Astrocyte of the spinal cord (primary cell): ENCODE results near the gene MTHFS.
A peak's percentile ranks its signal among the peaks of the same experiment; 100 is the strongest.
"Not testable (repeated sequence)": the region's sequence is repeated elsewhere in the genome, so short reads cannot be mapped to it uniquely, and the experiment has no call there.

Experiments
- DNase-seq: peaks from one replicate; pipeline ENCODE4 v3.0.0; 2011; ENCODE audit warnings: low read depth, low spot score
- H3K4me3 ChIP-seq: 2 replicates; pipeline ENCODE4 v1.5.1; 2011; ENCODE audit warnings: low read depth, mild to moderate bottlenecking, low read length, moderate library complexity
- in situ Hi-C: cut with HindIII; loops from 2 replicates; pipeline ENCODE4 v1.10.0; 2017; ENCODE audit warnings: low sequenced_read_pairs
- TF ChIP-seq, protein P1 (sequence below): IDR thresholded peaks from 2 replicates; pipeline ENCODE4 v1.5.1; 2012; ENCODE audit warnings: low read depth, mild to moderate bottlenecking, low read length, inconsistent platforms

Gene MTHFS

DNA sequence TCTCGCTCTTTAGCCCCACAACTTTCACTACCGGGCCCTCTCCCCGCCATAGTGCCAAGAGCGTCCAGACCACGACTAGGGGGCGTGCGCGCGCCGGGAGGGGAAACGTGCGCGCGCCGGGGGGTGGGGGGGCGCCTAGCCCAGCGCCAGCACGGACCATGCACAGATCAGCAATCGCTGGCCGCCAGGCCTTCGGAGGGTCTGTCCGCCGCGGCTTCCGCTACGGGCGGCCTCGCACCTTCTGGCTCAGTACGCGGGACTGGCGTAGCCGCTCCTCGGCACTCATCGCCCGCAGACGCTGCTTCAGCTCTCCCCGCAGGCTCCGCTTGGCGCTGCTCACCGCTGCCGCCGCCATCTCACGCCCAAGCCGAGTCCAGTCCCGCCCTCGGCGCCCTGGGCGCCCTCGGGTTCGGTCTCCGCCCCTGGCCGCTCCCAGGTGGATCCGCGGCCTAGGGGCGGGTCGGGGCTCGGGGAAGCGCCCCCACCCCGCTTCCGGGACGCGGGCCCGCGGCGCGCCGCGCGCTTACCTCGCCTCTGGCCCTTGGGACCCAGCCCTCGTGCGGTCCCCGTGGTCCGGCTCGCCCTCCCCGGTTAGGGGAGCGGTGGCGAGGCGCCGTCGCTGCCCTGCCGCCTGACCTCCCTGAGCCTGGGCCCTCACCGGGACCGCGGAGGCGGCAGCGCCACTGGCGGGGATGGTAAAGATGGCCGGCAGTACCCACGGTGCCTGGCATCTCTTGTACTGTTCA is at the start of gene MTHFS:
Gene MTHFS, minus strand, starts transcription at position 381 of the 746 bp plus-strand sequence. Its CDS starts 26 bp downstream, at position 355.
- H3K4me3 ChIP-seq = peak within 1 kb of the TSS; percentile 49
- in situ Hi-C loops = no loop called here
- TF ChIP-seq, protein P1, sequence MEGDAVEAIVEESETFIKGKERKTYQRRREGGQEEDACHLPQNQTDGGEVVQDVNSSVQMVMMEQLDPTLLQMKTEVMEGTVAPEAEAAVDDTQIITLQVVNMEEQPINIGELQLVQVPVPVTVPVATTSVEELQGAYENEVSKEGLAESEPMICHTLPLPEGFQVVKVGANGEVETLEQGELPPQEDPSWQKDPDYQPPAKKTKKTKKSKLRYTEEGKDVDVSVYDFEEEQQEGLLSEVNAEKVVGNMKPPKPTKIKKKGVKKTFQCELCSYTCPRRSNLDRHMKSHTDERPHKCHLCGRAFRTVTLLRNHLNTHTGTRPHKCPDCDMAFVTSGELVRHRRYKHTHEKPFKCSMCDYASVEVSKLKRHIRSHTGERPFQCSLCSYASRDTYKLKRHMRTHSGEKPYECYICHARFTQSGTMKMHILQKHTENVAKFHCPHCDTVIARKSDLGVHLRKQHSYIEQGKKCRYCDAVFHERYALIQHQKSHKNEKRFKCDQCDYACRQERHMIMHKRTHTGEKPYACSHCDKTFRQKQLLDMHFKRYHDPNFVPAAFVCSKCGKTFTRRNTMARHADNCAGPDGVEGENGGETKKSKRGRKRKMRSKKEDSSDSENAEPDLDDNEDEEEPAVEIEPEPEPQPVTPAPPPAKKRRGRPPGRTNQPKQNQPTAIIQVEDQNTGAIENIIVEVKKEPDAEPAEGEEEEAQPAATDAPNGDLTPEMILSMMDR = peak; percentile 56
- DNase-seq = peak; percentile 69

GRCh38 chr15:79944622-79945021 is 47.8 kb upstream of the MTHFS start:
- DNase-seq = no peak
- TF ChIP-seq, protein P1 = no peak
- in situ Hi-C loops = no loop called here
- no peak overlapping the region for H3K4me3 ChIP-seq

GRCh38 chr15:79943820-79944219 is 47.0 kb upstream of the MTHFS start:
- TF ChIP-seq, protein P1 = no peak
- in situ Hi-C loops = no loop called here
- H3K4me3 ChIP-seq = no peak overlapping the region
- no peak for DNase-seq

- no peak overlapping the region for H3K4me3 ChIP-seq
- peak; percentile 10 for DNase-seq
- TF ChIP-seq, protein P1 = no peak
- in situ Hi-C loops = no loop called here
Observed at GRCh38 chr15:79942741-79943481, 46.1 kb upstream of the MTHFS start.

- DNase-seq = no peak
- in situ Hi-C loops = no loop called here
- no peak overlapping the region for H3K4me3 ChIP-seq
- TF ChIP-seq, protein P1 = no peak
Observed at GRCh38 chr15:79939399-79939798, 42.6 kb upstream of the MTHFS start.

DNA sequence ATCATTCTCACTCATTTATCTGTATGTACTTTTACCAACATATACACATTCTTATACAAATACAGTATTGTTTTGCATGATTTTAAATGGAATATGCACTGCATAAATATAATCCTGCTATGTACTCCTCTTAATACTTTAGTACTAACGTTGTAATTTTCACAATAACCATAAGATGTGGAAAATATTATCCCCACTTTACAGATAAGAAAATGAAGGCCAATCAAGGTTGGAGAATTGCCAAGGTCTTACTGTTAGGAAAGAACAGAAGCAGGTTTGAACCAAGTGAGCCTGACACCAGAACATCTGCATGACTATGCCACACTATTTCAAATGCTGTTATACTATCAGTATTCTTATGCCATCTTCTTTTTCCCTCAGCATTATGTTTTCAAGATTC is 41.3 kb upstream of the MTHFS start:
- no peak overlapping the region for H3K4me3 ChIP-seq
- TF ChIP-seq, protein P1 = no peak
- in situ Hi-C loops = no loop called here
- no peak for DNase-seq

DNA sequence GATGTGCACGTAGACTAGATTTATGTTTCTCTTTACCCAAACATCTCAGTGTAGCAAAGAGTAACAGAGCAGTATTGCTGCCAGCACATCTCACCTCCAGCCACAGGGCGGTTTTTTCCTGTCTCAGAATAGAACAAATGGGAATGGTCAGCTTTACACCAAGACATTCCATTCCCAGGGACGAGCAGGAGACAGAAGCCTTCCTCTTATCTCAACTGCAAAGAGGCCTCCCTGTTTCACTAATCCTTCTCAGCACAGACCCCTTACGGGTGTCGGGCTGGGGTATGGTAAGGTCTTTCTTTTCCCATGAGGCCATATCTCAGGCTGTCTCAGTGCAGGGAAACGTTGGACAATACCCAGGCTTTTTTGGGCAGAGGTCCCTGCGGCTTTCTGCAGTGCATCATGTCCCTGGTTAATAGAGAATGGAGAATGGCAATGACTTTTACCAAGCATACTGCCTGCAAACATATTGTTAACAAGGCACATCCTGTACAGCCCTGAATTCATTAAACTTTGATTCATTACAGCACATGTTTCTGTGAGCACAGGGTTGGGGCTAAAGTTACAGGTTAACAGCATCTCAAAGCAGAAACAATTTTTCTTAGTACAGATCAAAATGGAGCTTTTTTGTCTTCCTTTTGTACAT is 38.9 kb upstream of the MTHFS start:
- H3K4me3 ChIP-seq, in situ Hi-C loops, DNase-seq: not testable (repeated sequence)
